Heart right ventricle (tissue), 16 donors: ENCODE data around the gene PLEKHH1. TPM values are rescaled to one million over a fixed set of nuclear protein-coding genes. Genes with fewer than 3 reads are reported as not detected.

Source experiments
- ATAC-seq, 8 donors: fragments of 200-7000 bp; cut with Tn5 transposase; one replicate each; pipeline ENCODE4 v1.9.1; 2020; ENCODE audit warnings: mild to moderate bottlenecking in 8 of 8, moderate library complexity in 8 of 8, moderate number of reproducible peaks in 1 of 8
- DNase-seq, 2 donors: peaks; one replicate each; pipeline ENCODE4 v3.0.0-alpha.2; 2020
- H3K27ac ChIP-seq, 10 donors: fragments of 200-600 bp; sonication (generic) in 2 of 10; one replicate each; pipeline versions ENCODE4 v1.5.0 to v1.8.0; 2020 to 2022; ENCODE audit warnings: mild to moderate bottlenecking in 3 of 10
- H3K27me3 ChIP-seq, 7 donors: fragments of 200-600 bp; one replicate each; pipeline ENCODE4 v1.8.0; 2021 to 2022; ENCODE audit warnings: mild to moderate bottlenecking in 2 of 7
- H3K36me3 ChIP-seq, 9 donors: fragments of 200-600 bp; sonication (generic) in 1 of 9; one replicate each; pipeline versions ENCODE4 v1.5.0 to v1.8.0; 2020 to 2022; ENCODE audit warnings: mild to moderate bottlenecking in 2 of 9
- H3K4me1 ChIP-seq, 9 donors: fragments of 200-600 bp; sonication (generic) in 1 of 9; one replicate each; pipeline versions ENCODE4 v1.5.0 to v1.8.0; 2020 to 2022; ENCODE audit warnings: mild to moderate bottlenecking in 4 of 9
- H3K4me3 ChIP-seq, 10 donors: fragments of 200-600 bp; sonication (generic) in 2 of 10; one replicate each; pipeline versions ENCODE4 v1.5.0 to v1.8.0; 2020 to 2022; ENCODE audit warnings: mild to moderate bottlenecking in 7 of 10, moderate library complexity in 2 of 10
- H3K9me3 ChIP-seq, 11 donors: fragments of 200-600 bp in 10 of 11; sonication (generic) in 2 of 11; one replicate each; pipeline versions ENCODE4 v1.5.0 to v1.8.0; 2013 to 2022; ENCODE audit warnings: mild to moderate bottlenecking in 2 of 11, control low read depth in 1 of 11, moderate library complexity in 1 of 11
- WGBS, 2 donors: extraction: QIAGEN DNeasy Blood & Tissue Kit; methylation state at CpG; one replicate each; pipeline ENCODE4 v1.1.7; 2013; ENCODE audit warnings: inconsistent platforms in 1 of 2; 5-methylcytosine and 5-hydroxymethylcytosine counted together
- intact Hi-C, 10 donors: fragments of 100-400 bp; cut with DNase I; formaldehyde crosslinking; loops; one replicate each; pipeline versions ENCODE4 v1.11.1 to v1.14.2; 2022
- polyA plus RNA-seq, 2 donors: library from polyadenylated mRNA; stranded (reverse); fragments of 200-250 nt; gene quantifications; one replicate each; pipeline ENCODE4 v1.2.3, GENCODE V29; 2013
- total RNA-seq, 10 donors: library from RNA; stranded (reverse); fragmentation: NEBNext Ultra II Directional in 3 of 10; extraction: Animal tissue kit (Norgen Biotek cat#: 25700) in 3 of 10; gene quantifications; one replicate each; pipeline versions ENCODE4 v1.2.1 to v1.2.4, GENCODE V29; 2021 to 2023
- TF ChIP-seq, protein P1 (sequence below), 9 donors: fragments of 200-600 bp; sonication (generic) in 2 of 9; IDR thresholded peaks; one replicate each; pipeline versions ENCODE4 v1.5.0 to v1.8.0; 2021 to 2022; ENCODE audit warnings: antibody characterized with exemption in 9 of 9, mild to moderate bottlenecking in 5 of 9, moderate library complexity in 1 of 9
- donor health status: Arrhythmogenic right ventricular cardiomyopathy.
- donor health status: ischemic (EF 13 %, LVEDD 7.1; RV severe dilation, severe dysfunction).
- donor health status: healthy with polysubstance abuse.
- donor health status: DM: no; HTN: yes; CAD: no.
- donor health status: DM: no; HTN: no; CAD: no.
- donor health status: ischemic (EF 25% LVEDD 6.9; RV normal size, moderate dysfunction).
- donor health status: ischemic (EF 25% LVEDD 5.7; RV mildly dilated, moderate dysfunction).
- donor health status: healthy.
- donor health status: DM: yes; HTN: yes; CAD: no.
- donor health status: Ischemic cardiomyopathy.
- donor health status: ischemic (EF 35%, LVEDD 5.7; RV mildly dilated, moderate dysfunction).
- donor health status: nonischemic (EF 11% LVEDD 7.7; RV severe dilation, severe dysfunction).
- donor health status: DM: yes; HTN: yes; CAD: no.
- donor health status: PGD.
- donor health status: ischemic (EF 29% LVEDD 5.4; RV normal size, mild dysfunction).
- donor health status: nonischemic (EF 23%, LVEDD 6.1; RV moderate dilation, normal function).

Gene PLEKHH1
- total and polyA plus RNA-seq, 12 donors = 1.7 to 14.8 (median 3.7) TPM

DNA sequence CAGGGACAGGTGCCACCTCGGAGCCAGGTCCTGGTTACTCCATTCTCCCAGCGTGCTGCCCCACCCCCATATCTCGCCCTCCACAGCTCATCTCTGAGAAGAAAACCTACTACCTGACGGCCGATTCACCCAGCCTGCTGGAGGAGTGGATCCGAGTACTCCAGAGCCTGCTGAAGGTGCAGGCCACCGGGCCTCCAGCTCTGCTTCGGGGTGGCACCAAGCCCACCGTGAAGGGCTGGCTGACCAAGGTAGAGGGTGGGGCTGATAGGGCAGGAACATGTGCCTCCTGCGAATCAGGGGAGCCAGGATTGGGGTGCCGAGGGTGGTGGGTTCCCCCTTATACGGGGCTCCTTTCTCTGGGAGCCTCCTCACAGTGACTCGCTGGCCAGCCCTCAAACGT lies 41.1 kb downstream of the PLEKHH1 start:
- DNase-seq (no peak), ATAC-seq (no peak)
- no peaks in the 10 kb centered on the region for H3K27me3 ChIP-seq
- H3K4me1 ChIP-seq = no peaks in the 10 kb centered on the region
- no peak overlapping the region for H3K27ac ChIP-seq
- no peak overlapping the region for H3K4me3 ChIP-seq
- WGBS, 2 donors = 84 to 90% methylated on average over 14 of the region's 14 CpGs
- H3K36me3 ChIP-seq = peaks cover 0 to 5% (median 0%) of the 10 kb centered on the region in 9 donors
- TF ChIP-seq, protein P1, sequence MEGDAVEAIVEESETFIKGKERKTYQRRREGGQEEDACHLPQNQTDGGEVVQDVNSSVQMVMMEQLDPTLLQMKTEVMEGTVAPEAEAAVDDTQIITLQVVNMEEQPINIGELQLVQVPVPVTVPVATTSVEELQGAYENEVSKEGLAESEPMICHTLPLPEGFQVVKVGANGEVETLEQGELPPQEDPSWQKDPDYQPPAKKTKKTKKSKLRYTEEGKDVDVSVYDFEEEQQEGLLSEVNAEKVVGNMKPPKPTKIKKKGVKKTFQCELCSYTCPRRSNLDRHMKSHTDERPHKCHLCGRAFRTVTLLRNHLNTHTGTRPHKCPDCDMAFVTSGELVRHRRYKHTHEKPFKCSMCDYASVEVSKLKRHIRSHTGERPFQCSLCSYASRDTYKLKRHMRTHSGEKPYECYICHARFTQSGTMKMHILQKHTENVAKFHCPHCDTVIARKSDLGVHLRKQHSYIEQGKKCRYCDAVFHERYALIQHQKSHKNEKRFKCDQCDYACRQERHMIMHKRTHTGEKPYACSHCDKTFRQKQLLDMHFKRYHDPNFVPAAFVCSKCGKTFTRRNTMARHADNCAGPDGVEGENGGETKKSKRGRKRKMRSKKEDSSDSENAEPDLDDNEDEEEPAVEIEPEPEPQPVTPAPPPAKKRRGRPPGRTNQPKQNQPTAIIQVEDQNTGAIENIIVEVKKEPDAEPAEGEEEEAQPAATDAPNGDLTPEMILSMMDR (IDR thresholded peaks at IDR 0.05) = no peak
- no peaks in the 10 kb centered on the region for H3K9me3 ChIP-seq
- intact Hi-C loops = loop anchor here in 3 of 10 donors (5.0 to 10.0 kb wide), 3 partner anchors 47 to 147 kb away; no protein-coding TSS in a partner anchor

GRCh38 chr14:67574806-67575205 lies 41.7 kb downstream of the PLEKHH1 start:
- 88% methylated on average over 7 of the region's 7 CpGs for WGBS, 2 donors
- DNase-seq = no peak

GRCh38 chr14:67575684-67576083 lies 42.6 kb downstream of the PLEKHH1 start:
- Histone ChIP-seq H3K27ac (no peak overlapping the region), H3K4me3 (no peak overlapping the region), H3K4me1 (no peaks in the 10 kb centered on the region), H3K9me3 (no peaks in the 10 kb centered on the region), H3K36me3 (peaks cover 0 to 9% (median 0%) of the 10 kb centered on the region in 9 donors), H3K27me3 (no peaks in the 10 kb centered on the region)
- intact Hi-C loops = loop anchor here in 1 of 10 donors (10.0 kb wide), 1 partner anchor 51 kb away; no protein-coding TSS in a partner anchor
- DNase-seq (no peak), ATAC-seq (no peak)
- TF ChIP-seq, protein P1 (IDR thresholded peaks at IDR 0.05) = no peak
- 79 to 80% methylated on average over 9 of the region's 9 CpGs for WGBS, 2 donors

More at GRCh38 chr14:67574806-67575205, 41.7 kb downstream of the PLEKHH1 start:
- Histone ChIP-seq H3K4me3 (no peak overlapping the region), H3K9me3 (no peaks in the 10 kb centered on the region), H3K27ac (no peak overlapping the region), H3K36me3 (peaks cover 0 to 9% (median 0%) of the 10 kb centered on the region in 9 donors), H3K4me1 (no peaks in the 10 kb centered on the region), H3K27me3 (no peaks in the 10 kb centered on the region)
- TF ChIP-seq, protein P1 (IDR thresholded peaks at IDR 0.05) = no peak
- no peak for ATAC-seq
- intact Hi-C loops = loop anchor here in 3 of 10 donors (5.0 to 10.0 kb wide), 3 partner anchors 48 to 148 kb away; no protein-coding TSS in a partner anchor

GRCh38 chr14:67576216-67576955 lies 43.3 kb downstream of the PLEKHH1 start:
- Histone ChIP-seq H3K9me3 (no peaks in the 10 kb centered on the region), H3K27me3 (no peaks in the 10 kb centered on the region), H3K4me1 (no peaks in the 10 kb centered on the region), H3K27ac (no peak overlapping the region), H3K4me3 (no peak overlapping the region), H3K36me3 (peaks cover 0 to 9% (median 0%) of the 10 kb centered on the region in 9 donors)
- WGBS, 2 donors = 93 to 94% methylated on average over 7 of the region's 7 CpGs
- intact Hi-C loops = loop anchor here in 1 of 10 donors (10.0 kb wide), 1 partner anchor 52 kb away; no protein-coding TSS in a partner anchor
- no peak for ATAC-seq
- DNase-seq = no peak
- TF ChIP-seq, protein P1 (IDR thresholded peaks at IDR 0.05) = no peak
